Hematopoietic multipotent progenitor cell treated with erythropoietin and hydrocortisone succinate and interleukin-3 and kit ligand, for 8 days (in vitro differentiated cells): ENCODE results near the gene SHC1.
"Not testable (repeated sequence)": the region's sequence is repeated elsewhere in the genome, so short reads cannot be mapped to it uniquely, and the experiment has no call there.

Source experiments
- DNase-seq: peaks from one replicate; pipeline ENCODE4 v3.0.0-alpha.2; 2015

SHC1 gene

GRCh38 chr1:154993572-154994268, 23.2 kb upstream of the SHC1 start, which contains the start of gene LENEP:
Gene LENEP (plus strand): TSS chr1:154993586. CDS start chr1:154993608, 22 bp downstream.
- no peak for DNase-seq

- peak; percentile 67 for DNase-seq
Observed at GRCh38 chr1:154992721-154993571, 22.4 kb upstream of the SHC1 start.

- no peak for DNase-seq
Observed at GRCh38 chr1:154990276-154990675, 19.7 kb upstream of the SHC1 start.

- DNase-seq = no peak
Observed at GRCh38 chr1:154989195-154989860, 18.8 kb upstream of the SHC1 start.

GRCh38 chr1:154988058-154988954, 17.8 kb upstream of the SHC1 start:
- DNase-seq = peak; percentile 62

- no peak for DNase-seq
Observed at GRCh38 chr1:154987326-154987725, 16.8 kb upstream of the SHC1 start.

GRCh38 chr1:154986736-154987135, 16.2 kb upstream of the SHC1 start:
- DNase-seq = not testable (repeated sequence)

GRCh38 chr1:154983776-154984466, 13.4 kb upstream of the SHC1 start:
- no peak for DNase-seq

- DNase-seq = peak; percentile 100
Observed at GRCh38 chr1:154982897-154983648, 12.5 kb upstream of the SHC1 start, which contains the start of gene FLAD1. Gene FLAD1 (plus strand): TSS chr1:154983344. CDS start chr1:154983695, 351 bp downstream.

- peak; percentile 33 for DNase-seq
Observed at GRCh38 chr1:154982341-154982740, 11.8 kb upstream of the SHC1 start.

- DNase-seq = no peak
Observed at GRCh38 chr1:154978360-154978759, 7.8 kb upstream of the SHC1 start.

- not testable (repeated sequence) for DNase-seq
Observed at GRCh38 chr1:154977762-154978161, 7.2 kb upstream of the SHC1 start.

- DNase-seq = peak; percentile 52
Observed at GRCh38 chr1:154975409-154976059, 5.0 kb upstream of the SHC1 start.

GRCh38 chr1:154974808-154975408, 4.4 kb upstream of the SHC1 start:
- peak; percentile 99 for DNase-seq

- peak; percentile 100 for DNase-seq
Observed at GRCh38 chr1:154974102-154974807, 3.7 kb upstream of the SHC1 start, which contains the start of gene CKS1B. Gene CKS1B (plus strand): TSS chr1:154974681. CDS start chr1:154974746, 65 bp downstream.

- DNase-seq = peak; percentile 99
Observed at GRCh38 chr1:154973344-154974101, 3.0 kb upstream of the SHC1 start.

GRCh38 chr1:154972517-154973343, 2.2 kb upstream of the SHC1 start:
- peak; percentile 43 for DNase-seq

GRCh38 chr1:154972213-154972516, 1.6 kb upstream of the SHC1 start:
- no peak for DNase-seq
